C4-2B (cell line): ENCODE results near the gene KCNIP4.
A peak's percentile ranks its signal among the peaks of the same experiment; 100 is the strongest.
"Not testable (repeated sequence)": the region's sequence is repeated elsewhere in the genome, so short reads cannot be mapped to it uniquely, and the experiment has no call there.

ENCODE experiments used
- H3K27ac ChIP-seq: fragments of 450-650 bp; 2 replicates; pipeline ENCODE4 v1.5.1; 2017
- ZFX ChIP-seq: fragments of 450-650 bp; IDR thresholded peaks from 2 replicates; pipeline ENCODE4 v1.6.1; 2017
- TF ChIP-seq, protein P1 (sequence below): fragments of 450-650 bp; conservative IDR thresholded peaks from 2 replicates; pipeline ENCODE4 v1.5.1; 2017; ENCODE audit warnings: mild to moderate bottlenecking

Gene KCNIP4

DNA sequence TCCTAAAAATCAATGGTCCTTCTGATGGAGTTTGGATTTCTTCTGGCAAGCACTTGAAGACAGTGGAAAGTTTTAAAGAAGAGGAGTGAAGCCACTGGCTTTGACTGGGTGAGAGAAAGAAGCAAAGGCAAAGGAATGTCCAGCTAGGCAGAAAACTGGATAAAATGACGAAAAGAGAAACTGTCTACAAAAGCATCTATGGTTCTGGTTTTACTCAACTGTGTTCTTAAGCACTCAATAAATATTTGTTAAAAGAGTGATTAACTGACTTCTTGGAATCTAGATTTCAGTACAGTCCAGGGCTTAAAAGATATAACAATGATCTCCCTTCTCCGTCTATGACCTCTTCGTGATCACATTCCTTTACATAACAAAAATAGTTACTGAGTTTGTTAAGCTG lies 1195.9 kb downstream of the KCNIP4 start:
- no peak overlapping the region for H3K27ac ChIP-seq
- no peak for TF ChIP-seq ZFX
- TF ChIP-seq, protein P1, sequence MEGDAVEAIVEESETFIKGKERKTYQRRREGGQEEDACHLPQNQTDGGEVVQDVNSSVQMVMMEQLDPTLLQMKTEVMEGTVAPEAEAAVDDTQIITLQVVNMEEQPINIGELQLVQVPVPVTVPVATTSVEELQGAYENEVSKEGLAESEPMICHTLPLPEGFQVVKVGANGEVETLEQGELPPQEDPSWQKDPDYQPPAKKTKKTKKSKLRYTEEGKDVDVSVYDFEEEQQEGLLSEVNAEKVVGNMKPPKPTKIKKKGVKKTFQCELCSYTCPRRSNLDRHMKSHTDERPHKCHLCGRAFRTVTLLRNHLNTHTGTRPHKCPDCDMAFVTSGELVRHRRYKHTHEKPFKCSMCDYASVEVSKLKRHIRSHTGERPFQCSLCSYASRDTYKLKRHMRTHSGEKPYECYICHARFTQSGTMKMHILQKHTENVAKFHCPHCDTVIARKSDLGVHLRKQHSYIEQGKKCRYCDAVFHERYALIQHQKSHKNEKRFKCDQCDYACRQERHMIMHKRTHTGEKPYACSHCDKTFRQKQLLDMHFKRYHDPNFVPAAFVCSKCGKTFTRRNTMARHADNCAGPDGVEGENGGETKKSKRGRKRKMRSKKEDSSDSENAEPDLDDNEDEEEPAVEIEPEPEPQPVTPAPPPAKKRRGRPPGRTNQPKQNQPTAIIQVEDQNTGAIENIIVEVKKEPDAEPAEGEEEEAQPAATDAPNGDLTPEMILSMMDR = no peak

DNA sequence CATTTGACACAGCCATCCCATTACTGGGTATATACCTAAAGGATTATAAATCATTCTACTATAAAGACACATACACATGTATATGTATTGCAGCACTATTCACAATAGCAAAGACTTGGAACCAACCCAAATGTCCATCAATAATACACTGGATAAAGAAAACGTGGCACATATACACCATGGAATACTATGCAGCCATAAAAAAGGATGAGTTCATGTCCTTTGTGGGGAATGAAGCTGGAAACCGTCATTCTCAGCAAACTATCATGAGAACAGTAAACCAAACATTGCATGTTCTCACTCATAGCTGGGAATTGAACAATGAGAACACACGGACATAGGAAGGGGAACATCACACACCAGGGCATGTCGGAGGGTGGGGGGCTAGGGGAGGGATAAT lies 1202.6 kb downstream of the KCNIP4 start:
- H3K27ac ChIP-seq = not testable (repeated sequence)

DNA sequence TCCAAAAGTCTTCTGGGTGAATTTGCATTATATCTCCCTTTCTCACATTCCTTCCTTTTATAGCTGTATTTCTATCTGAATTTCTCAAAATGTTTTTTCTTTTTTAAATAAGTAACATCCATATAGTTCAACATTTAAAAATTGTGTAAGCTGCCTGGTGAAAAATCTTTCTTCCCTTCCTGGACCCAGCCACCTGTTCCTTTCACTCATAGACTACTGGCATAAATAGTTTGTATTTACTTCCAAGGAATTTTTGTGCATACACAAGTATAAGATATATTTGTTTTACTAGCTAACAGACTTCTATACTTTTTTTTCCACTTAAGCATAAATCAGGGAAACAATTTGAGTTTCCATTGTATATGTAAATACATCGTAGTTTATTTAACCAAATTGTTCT lies 1212.6 kb downstream of the KCNIP4 start:
- TF ChIP-seq ZFX = no peak
- TF ChIP-seq, protein P1 = no peak
- H3K27ac ChIP-seq = no peak overlapping the region

DNA sequence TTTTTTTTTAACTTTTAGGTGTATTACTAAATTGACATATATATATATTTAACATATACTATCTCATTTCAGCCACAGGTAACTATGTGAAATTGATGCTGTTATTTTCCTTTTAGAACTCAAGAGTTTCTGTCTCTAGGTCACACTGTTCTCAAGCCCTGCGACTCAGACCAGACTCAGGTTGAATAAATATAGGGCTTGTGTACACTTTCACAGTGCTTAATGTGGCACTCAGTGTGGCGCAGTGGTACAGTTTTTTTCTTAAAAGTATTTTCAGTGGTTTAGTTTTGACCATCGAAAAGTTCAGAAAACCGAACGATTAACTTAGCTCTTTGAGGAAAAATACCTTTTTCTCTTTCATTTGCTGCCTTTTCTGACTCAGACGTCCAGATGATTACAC lies 1223.7 kb downstream of the KCNIP4 start:
- TF ChIP-seq ZFX = no peak
- TF ChIP-seq, protein P1 = no peak
- no peak overlapping the region for H3K27ac ChIP-seq

DNA sequence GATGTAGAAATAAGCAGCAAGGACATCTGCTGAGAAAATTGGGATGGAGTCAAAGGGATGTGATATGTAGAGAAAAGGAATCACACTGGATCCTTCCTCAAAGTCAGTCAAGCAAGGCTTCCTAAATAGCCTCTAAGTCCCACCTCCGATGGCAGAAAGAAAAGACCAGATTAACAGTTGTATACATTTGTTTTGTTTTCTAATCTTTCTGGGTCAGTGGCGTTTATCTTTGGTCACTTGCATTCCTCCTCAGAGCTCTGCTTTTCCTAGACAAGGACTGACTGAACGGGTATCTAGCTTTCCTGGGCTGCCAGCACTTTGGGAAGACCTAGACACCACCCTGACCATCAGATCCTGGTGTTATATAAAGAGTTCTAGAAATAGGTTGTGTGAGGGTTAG lies 1225.1 kb downstream of the KCNIP4 start:
- H3K27ac ChIP-seq = no peak overlapping the region

DNA sequence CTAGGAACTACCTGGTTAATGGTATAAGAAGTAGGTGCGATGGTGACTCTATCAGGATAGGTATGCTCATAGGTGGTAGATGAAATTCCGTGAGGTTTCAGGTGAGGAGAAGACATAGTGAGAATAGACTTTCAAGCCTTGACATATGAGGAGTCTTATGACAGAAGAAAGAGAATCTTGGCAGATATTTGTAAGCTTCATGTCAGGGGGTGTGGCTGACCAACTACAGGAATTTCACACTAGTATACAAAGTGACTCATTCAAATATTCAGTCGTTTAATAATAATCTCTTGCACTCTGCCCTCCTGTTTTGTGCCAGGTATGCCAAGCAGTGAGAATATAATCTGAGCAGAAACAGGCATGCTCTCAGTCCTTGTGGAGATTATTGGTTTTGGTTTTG lies 1225.6 kb downstream of the KCNIP4 start:
- TF ChIP-seq ZFX = no peak
- TF ChIP-seq, protein P1 = no peak
- no peak overlapping the region for H3K27ac ChIP-seq

More for the DNA sequence above, 1225.1 kb downstream of the KCNIP4 start:
- TF ChIP-seq ZFX = no peak
- TF ChIP-seq, protein P1 = no peak

DNA sequence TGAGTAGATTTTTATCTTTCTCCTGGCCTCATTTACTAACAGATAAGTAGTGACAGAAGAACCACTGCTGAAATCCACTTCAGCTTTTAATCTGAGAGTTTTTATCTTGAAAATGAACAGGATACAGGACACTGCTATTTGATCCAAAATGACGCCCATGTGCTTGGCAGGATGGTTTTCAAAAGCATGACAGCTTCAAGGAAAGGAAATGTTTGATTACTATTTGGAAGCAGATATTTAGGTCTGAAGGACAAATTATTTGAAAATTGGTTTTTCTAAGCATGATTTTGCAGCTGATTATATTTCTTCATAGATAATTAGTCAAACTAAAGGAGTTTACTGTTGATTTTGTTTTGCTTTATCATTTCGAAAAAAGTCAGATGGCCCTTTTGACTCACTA lies 1237.2 kb downstream of the KCNIP4 start:
- no peak overlapping the region for H3K27ac ChIP-seq
- no peak for TF ChIP-seq ZFX
- TF ChIP-seq, protein P1 = no peak

DNA sequence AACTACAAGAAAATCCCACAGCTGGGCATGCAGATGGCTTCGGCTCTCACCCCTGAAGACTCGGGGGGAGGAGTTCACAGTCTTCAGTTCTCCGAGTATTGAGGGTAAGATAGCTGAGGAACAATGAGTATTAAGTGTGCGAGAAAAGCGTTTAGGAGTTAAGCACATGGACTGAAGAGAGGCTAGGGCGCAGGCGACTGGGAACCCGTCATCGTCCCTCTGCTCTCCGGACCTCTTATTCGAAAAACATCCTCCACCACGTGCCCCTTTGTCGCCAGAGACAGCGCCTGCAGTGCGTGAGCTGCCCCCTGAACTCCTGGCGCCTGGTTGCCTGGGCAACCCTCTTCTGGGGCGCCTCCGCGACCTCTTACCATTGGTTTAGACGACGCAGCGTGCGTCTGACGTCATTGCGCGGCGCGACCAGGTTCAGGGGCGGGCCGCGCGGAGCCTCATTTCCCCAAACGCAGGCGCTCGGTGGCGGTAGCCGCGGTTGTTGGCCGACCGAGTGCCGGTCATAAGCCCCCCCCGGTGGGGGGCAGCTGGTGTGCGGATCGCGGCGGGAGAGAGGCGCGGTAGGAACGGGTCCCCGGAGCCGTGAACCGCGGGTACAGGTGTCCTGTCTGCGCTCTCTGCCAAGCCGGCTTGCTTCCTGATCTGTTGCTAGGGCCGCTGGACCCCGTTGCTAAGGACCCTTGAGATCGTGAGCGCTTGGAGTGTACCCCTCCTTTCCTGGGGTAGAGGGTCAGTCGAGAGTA lies 1248.4 kb downstream of the KCNIP4 start, which contains the start of gene PACRGL:
PACRGL (plus strand) TSS at position 452 of the 755 bp plus-strand sequence. CDS start 4,024 bp downstream, outside the sequence.
- peak within 1 kb of the TSS; percentile 63 for H3K27ac ChIP-seq

More for the DNA sequence above, 1248.4 kb downstream of the KCNIP4 start, which contains the start of gene PACRGL:
- peak; percentile 19; the same call in 1 of the 2 replicates for TF ChIP-seq ZFX
- TF ChIP-seq, protein P1 = no peak
